CD4-positive, alpha-beta T cell treated with Interleukin-4 for 4 hours (primary cell): ENCODE results near the gene KCNIP4.
A peak's percentile ranks its signal among the peaks of the same experiment; 100 is the strongest.

ENCODE experiments used
- DNase-seq: peaks from one replicate; pipeline ENCODE4 v3.0.0-alpha.2; 2020

The KCNIP4 gene

DNA sequence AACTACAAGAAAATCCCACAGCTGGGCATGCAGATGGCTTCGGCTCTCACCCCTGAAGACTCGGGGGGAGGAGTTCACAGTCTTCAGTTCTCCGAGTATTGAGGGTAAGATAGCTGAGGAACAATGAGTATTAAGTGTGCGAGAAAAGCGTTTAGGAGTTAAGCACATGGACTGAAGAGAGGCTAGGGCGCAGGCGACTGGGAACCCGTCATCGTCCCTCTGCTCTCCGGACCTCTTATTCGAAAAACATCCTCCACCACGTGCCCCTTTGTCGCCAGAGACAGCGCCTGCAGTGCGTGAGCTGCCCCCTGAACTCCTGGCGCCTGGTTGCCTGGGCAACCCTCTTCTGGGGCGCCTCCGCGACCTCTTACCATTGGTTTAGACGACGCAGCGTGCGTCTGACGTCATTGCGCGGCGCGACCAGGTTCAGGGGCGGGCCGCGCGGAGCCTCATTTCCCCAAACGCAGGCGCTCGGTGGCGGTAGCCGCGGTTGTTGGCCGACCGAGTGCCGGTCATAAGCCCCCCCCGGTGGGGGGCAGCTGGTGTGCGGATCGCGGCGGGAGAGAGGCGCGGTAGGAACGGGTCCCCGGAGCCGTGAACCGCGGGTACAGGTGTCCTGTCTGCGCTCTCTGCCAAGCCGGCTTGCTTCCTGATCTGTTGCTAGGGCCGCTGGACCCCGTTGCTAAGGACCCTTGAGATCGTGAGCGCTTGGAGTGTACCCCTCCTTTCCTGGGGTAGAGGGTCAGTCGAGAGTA lies 1248.4 kb downstream of the KCNIP4 start, which contains the start of gene PACRGL:
PACRGL (plus strand) TSS at position 452 of the 755 bp plus-strand sequence. CDS start 4,024 bp downstream, outside the sequence.
- peak; percentile 90 for DNase-seq

DNA sequence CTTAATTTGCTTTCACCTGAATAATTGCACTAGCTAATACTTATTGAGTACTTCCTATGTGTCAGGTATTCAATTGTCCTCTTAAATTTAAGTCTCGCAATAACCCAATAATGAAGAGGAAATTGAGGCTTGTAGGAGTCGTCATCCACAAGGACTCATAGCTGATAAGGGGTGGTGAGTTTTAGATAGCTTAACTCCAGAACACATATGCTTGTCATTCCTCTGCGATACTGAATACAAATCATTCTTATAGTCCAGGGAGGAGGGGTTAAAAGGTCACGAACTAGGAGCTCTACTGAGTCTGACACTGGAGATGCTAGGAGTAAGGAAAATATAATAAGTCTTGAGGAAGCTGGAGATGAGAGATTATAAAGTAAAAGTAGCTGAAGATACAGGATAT lies 1249.8 kb downstream of the KCNIP4 start:
- DNase-seq = no peak

DNA sequence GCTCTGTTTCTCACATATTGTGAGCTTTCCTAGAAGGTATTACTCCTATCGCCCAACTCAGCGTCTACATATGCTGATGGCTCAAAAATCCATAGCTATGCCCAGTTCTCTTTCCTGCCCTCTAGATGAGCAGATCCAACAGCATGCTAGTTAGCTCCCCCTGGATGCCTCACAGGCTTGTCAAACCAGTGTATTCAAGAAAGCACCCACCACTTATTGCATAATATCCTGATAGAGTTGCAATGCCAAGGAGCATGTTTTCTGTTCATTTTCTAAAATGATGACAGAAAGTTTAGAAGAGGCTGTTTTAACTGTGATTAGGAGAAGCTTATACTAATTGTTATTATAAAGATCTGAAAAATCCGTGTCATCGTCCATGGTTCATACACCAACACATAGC lies 1250.2 kb downstream of the KCNIP4 start:
- no peak for DNase-seq

DNA sequence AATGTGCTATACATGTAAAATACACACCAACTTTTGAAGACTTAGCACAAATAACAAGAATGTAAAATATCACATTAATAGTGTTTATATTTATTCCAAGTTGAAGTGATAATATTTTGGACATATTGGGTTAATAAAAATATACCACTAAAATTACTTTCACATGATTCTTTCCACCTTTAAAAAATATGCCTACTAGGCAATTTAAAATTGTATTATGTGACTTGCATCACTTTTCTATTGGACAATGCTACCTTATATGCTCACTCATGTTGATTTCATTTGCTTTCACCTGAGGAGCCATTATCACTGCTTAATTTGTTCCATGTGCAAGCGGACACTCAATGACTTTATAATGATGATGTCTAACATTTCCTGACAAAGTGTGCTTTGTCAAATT lies 1251.8 kb downstream of the KCNIP4 start:
- no peak for DNase-seq

DNA sequence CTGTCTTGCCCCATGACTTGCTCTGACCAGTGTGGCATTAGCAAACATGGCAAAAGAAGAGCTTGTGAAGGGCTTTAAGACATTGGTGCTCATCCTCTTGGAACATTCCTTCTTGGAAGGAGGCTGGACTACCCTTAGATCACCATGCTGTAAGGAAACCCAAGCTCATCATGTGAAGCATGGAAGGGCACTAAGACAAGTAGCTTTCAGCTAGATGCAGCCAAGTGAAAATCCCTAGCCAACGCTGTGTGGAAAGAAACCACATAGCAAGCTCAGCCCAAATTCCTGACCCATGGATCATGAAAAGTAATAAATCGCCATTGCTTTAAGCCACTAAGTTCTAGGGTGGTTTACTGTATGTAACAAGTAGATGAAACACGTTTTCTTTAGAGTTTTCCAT lies 1260.7 kb downstream of the KCNIP4 start:
- no peak for DNase-seq

DNA sequence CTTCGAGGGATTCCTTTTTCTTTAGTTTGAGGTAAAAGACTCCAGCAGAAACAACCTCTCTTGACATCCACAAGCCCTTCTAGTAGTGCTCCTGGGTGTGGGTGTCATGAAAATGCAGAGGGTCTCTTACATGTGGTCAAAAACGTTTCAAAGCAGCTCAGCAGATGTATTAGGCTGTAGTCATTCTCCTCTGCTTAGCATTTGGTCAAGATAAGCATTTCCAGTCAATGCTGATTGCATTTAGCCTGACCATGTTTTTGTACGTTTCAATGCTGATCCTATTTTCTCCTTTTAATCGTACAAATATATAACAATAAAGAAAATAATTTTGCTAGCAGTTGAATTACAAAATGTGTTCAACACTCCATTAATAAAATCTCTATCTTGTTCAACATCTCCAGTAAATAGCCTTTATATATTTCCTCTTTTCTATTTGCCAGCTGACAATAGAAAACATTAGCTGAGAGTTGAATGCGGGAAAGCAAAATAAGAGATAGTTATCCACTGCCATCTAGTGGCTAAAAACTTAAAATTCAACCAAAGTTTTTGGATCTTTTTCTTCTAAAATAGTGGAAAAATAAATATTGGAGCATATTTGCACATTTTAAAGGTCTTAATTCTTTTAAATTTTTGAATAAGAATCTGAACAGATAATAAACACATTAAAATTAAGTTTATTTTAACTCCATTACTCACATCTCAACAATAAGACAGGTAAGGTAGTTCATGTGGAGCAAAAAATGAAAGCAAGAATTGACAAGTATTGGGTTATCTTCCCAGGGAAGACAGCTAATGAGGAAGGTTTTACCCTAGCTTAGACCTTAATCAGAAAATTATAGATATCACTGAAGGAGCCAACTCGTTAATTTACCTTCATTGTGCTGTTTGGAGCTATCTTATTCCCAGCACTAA lies 1263.5 kb downstream of the KCNIP4 start:
- peak; percentile 27 for DNase-seq

DNA sequence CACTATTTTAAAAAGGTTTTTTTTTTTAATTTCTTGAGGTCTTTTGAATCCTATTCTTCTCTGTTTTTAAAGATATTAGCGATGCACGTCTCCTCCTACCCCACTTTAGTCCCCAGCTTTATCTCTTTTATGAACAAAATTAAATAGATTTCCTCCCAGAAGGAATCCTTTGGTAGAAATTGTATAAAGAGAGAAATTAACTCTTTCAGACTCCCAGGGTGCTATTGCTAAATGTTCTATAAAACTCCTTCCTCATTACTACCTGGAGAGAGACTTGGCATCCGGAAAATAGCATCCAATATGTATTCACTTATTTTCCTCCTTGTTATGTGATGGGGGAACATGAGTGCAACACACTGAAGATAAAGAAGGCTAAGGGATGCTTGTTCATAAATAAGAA lies 1264.8 kb downstream of the KCNIP4 start:
- no peak for DNase-seq

DNA sequence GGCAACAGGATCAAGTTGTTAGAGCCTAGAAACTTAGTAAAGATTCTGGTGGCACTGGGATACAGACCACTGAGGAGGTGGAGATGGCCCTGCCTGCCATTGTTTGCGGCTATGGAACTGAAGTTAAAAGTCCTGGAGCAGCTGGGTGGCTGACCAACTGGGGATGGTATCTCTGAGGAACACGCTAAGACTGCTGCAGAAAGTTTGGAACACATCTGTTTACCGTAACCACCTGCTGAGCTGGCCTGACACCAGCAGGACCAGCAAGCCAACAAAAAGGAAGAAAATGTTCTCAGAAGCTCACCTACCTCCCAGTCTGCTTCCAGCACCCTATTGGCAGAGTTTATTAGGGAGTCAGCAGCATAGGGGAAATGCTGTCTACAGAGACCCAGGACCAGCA lies 1265.7 kb downstream of the KCNIP4 start:
- no peak for DNase-seq

DNA sequence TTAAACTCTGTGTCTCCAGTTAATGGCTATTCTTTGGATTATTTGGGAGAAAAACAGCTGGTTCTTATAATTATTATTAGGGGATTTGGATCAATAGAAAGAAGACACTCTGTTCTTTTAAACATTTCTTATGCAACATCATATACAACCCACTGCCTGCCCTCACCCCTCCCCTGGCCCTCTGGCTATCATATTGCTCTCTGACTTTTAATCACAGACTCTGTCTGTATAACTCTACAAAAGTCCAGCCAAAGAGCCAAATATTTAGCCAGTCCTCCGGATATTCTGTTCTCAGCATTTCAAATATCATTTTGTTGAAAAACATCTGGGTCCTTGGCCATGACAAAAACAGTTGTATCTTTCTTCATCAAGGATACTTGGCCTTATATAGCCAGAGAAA lies 1267.3 kb downstream of the KCNIP4 start:
- DNase-seq = no peak

DNA sequence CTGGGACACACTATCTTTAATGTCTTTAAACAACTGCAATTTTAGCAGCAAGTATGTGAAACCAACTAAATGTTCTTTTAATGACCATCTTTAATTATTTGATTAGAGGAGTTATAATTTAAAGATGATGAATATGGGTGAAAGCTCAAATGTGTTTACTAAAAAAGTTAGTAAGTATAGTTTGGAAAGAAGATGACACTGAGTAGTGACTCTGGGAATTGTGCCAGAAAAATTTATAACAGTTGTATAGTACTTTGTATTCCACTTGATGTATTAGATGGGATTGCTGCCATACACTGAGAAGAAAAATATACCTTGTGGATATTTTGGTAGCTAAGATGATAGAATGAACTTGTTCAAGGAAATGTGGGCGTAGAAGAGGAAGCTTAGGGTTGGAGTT lies 1267.8 kb downstream of the KCNIP4 start:
- no peak for DNase-seq

DNA sequence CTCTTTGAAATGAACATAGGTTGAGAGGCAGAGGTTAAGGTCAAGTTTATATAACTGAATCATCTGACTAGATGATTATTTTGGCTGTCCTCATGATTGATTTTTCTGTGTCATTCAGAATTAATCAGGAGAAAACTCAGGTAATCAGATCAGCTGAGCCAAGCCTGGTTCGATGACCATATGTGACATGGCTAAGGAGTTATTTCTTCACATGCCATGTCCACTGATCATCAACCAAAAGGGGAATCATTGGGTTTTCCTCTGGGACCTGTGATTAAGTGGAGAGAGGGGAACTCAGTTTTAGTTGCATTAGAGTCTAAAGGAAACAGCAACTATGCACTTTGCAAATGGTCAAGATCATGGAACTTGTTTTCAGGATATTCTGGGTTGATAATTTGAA lies 1268.6 kb downstream of the KCNIP4 start:
- no peak for DNase-seq
